Amygdala (tissue), 56 donors: ENCODE data around the gene KCNQ5.

Experiments
- DNase-seq, 56 donors: peaks; one replicate each; lab custom pipeline; 2025; lab: John Stamatoyannopoulos, UW

The KCNQ5 gene

GRCh38 chr6:73078908-73079610 is 457.2 kb downstream of the KCNQ5 start:
- DNase-seq: no peak

- DNase-seq: no peak
Measured at GRCh38 chr6:73079611-73079955, 457.7 kb downstream of the KCNQ5 start.

DNA sequence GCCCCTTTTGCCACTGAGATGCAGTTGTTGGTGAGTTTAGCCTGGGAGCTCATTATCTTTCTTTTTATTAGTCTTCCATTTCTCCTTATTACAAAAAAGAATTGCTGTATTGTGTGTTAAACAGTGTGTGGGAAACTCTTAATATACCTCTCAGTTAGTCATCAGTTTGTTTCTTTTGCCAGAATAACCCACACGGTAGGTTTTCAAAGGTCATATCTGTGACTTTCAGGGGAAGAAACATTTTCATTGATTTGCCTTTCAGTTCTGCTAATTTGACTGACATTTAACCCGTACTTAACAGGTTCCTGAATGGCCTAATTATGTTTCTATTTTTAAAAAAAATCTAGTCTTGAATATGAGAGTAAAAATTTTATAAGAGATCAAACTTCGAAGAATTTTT is 458.1 kb downstream of the KCNQ5 start:
- DNase-seq: no peak

DNA sequence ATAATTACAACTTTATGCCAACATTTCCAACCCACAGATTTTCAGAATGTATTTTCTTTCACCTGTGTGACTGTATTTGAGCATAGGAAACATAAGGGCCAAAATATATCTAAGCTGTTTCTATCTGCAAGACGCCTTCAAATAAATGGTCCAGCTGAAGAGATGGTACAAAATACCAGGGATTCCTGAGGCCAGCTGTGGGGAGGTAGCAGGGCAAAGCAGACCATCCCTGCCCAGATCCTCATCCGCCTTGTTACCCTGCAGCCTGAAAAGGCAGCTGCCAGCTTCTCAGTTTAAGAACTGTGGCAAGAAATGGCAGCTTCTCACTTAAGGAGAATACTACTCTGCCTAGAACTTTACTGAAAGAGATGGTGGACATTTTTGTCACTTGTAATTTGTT is 460.1 kb downstream of the KCNQ5 start:
- DNase-seq: no peak

DNA sequence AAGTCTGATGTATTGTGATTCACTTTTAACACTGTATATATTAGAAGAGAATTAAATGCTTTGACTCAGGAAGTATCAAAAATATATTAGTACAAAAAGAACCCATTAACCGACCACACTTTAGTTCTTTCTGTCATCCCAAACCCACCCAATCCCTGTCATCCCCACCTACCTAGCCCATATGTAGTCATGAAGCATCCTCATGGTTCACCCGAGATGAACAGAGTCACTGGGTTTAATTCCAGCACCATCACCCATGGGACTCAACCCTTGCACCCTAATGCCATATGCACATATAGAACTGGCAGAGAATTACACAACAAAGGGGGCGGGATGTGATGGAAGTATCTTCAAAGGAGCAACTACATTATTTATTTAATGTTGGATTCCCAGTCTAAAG is 462.0 kb downstream of the KCNQ5 start:
- DNase-seq: no peak

DNA sequence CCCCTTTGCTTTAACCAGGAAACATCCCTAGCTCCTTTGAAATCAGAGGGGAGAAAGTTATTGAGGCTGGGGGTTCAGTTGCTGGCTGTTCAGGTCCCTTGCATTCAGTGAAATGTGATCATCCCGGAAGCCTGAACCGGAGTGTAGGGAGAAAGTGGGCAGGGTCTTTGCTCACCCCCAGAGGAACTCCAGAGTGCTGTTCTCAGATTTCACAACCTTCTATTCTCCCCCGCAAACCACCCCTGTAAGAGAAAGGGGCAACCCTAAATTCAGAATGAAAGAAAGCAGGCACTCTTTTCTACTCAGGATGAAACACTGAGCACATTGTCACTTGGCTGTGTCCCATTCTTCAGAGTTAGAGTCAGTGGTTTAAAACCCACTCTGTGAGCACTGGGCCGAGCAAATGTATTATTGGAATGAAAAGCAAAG is 463.6 kb downstream of the KCNQ5 start:
- DNase-seq: no peak

DNA sequence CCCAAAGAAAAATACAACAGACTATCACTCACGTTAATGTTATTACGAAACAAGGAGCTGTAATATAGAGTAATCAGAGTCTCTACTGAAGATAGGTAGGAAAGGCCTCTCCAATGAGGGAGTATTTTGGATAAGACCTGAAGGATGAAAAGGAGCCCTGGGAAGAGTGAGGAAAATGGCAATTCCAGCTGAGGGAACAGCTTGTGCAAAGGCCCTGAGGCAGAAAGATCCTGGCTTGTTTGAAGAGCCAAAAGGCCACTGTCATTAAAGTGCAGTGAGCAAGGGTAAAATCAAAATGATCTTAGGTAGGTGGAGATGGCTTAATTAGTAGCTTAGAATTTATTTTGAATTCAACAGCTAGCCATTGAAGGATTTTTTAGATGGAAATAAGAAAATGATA is 464.9 kb downstream of the KCNQ5 start:
- no peak for DNase-seq

DNA sequence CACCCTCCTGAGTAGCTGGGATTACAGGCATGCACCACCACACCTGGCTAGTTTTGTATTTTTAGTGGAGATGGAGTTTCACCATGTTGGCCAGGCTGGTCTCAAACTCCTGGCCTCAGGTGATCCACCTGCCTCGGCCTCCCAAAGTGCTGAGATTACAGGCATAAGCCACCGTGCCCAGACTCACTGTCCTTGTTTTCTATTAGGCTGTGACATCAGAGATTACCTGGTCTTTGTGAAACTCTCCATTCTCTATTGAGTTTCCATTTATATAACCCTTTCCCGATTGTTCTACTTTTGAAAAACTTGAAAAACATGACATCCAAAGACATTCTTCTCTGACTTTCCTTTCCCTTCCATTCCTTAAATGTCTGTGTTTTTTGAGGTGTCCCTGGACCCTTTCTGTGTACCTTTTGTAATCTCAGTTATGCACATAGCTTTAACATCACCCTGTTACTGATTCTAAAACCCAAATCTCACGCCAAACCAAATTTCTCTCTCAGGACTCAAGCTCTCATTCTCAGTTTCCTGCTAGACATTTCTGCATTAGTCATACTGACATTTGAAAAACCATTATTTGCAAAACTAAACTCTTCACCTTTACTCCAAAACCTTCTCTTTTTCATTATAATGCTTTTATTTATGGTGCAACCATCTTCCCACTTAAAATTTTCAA is 466.4 kb downstream of the KCNQ5 start:
- no peak for DNase-seq

DNA sequence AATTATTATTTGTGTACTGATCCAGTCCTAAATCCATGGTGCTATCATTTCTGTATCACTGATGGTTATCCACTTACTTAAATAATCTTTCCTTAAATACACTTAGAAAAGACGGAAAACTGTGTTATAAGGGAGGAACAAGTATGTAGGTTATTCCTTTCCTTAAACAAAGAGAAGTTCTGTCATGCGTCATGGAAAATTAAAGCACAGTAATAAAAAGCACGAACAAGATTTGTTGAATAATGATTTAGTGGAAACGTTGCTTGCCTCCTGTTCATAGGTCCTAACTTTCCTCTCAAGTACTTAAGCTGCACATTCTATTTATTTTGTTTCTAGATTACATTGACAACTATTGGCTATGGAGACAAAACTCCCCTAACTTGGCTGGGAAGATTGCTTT is 483.1 kb downstream of the KCNQ5 start:
- DNase-seq: no peak

GRCh38 chr6:73107016-73107415 is 485.2 kb downstream of the KCNQ5 start:
- DNase-seq: no peak

GRCh38 chr6:73108949-73109348 is 487.1 kb downstream of the KCNQ5 start:
- DNase-seq: no peak

GRCh38 chr6:73109659-73110058 is 487.8 kb downstream of the KCNQ5 start:
- DNase-seq: no peak

- no peak for DNase-seq
Measured at GRCh38 chr6:73116330-73116729, 494.5 kb downstream of the KCNQ5 start.

- DNase-seq: no peak
Measured at GRCh38 chr6:73121421-73121993, 499.6 kb downstream of the KCNQ5 start.

- DNase-seq: no peak
Measured at GRCh38 chr6:73123632-73124329, 501.9 kb downstream of the KCNQ5 start.

DNA sequence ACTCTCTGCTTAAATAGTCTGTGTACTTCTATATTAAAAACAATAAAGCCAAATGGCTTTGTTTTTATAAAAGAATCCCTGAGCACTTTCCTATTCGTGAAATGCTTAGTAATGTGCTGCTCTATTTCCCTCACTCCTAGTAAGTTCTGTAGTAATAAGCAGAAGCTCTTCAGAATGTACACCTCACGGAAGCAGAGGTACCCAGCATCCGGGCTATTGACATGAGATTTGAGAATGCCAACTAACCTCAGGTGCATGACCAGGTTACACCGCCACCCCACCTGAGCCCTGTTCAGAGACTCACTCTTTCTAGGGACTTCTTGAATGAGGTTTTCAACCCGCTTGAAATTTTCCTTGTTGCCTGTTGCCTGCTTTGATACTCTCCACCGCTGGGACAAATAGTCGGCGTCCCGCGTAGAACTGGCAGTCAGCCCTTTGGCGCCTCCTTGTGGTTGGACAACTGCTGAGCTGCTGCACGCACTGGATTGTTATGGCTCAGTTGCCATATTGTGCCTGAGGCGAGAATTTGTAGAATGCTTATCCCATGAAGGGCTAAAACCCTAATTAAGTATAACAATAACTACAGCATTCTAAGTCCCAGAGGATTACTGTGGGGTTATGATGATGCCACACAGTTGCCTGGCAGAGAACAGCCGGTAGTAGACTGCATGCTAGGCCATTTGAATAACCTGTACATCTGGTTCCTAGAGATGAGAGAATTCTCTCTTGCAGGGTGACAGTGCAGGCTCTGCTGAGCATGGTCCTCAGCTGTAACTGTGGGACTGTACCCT is 508.0 kb downstream of the KCNQ5 start:
- peak in 54 of 56 donors; percentile 0 to 83 (median 48) for DNase-seq

- DNase-seq: no peak
Measured at GRCh38 chr6:73131706-73132105, 509.8 kb downstream of the KCNQ5 start.

DNA sequence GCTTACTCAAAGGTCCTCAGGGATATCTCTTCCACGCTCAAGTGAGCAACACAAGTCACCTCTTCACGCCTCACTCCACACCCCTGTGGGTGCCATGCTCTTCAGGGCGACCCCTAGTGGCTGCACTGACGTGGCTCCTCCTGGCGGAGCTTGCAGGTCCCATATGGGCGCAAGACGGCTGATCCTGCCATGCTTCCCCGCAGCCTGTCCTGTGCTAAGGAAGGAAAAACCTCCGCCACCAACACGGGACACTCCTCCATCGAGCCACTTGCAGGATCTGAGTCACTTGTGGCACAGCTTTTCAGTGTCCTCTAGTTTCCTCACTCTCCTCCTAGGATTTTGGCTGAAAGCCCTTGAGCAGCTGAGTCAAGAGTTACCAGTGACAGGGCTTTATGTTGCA is 512.7 kb downstream of the KCNQ5 start:
- DNase-seq: peak in 2 of 56 donors; percentile 1 to 3

GRCh38 chr6:73139681-73140383 is 518.0 kb downstream of the KCNQ5 start:
- DNase-seq: peak in 1 of 56 donors; percentile 13

GRCh38 chr6:73143551-73143950 is 521.7 kb downstream of the KCNQ5 start:
- DNase-seq: no peak
